Anterior cingulate cortex (tissue), 58 donors: ENCODE measurements around the gene KCNQ4.

Experiments
- DNase-seq, 58 donors: peaks; one replicate each; lab custom pipeline; 2025; lab: John Stamatoyannopoulos, UW

KCNQ4 gene

DNA sequence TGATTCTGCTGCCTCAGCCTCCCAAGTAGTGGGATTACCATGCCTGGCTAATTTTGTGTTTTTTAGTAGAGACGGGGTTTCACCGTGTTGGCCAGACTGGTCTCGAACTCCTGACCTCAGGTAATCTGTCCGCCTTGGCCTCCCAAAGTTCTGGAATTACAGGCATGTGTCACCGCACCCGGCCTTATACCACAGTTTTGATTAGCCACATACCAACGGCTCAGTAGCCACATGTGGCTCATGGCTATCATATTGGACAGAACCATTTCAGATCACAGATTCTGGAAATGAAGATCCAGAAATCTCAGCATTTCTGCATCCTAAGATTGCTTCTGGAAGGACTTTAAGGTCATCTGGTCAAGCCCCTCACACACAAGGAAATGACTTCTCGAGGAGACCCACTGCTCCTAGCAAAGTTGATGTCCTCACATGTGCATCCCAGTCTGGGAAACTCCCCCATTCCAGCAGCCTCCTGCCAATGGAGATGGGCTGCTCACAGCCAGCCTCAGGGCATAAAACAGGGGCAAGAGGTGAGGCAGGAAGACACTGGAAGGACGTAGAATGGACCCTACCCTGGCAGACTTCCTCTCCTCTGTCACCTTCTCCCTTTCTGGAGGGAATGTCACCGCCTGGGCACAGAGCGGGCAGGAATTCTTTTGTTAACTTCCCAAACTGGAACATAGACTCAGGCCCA is 96.0 kb downstream of the KCNQ4 start:
- no peak for DNase-seq

DNA sequence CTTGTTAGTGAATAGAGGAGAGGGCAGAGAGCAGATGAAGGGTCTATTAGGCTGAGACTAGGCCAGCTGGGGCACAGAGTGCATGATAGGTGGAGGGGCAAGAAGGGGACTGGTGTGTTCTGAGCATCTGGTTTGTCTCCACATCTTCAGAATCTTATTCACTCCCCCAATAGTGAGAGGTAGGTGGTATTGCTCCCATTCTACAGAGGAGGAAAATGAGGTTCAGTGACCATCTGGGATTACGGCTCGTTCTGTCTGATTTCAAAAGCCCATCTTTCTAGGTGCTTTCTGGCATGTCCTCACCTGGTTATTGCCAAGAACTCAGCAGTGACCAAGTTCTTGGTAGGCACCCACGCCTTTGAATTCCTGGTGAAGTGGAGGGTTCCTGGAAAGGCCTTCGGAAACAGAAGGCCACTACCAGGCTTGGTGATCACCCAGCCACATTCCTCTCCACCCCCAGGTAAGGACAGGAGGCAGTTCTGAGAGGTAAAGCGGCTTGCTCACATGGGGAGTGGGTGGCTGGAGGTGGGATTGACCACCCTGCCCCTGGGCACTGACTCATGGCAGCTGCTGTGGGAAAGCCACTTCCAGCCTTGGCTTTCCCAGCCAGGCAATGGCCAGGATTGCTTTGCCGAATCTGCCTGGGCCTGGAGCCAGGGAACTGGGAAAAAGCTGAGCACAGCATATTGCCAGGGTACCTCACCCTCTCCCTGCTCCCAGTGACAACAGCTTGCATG is 97.4 kb downstream of the KCNQ4 start:
- no peak for DNase-seq

DNA sequence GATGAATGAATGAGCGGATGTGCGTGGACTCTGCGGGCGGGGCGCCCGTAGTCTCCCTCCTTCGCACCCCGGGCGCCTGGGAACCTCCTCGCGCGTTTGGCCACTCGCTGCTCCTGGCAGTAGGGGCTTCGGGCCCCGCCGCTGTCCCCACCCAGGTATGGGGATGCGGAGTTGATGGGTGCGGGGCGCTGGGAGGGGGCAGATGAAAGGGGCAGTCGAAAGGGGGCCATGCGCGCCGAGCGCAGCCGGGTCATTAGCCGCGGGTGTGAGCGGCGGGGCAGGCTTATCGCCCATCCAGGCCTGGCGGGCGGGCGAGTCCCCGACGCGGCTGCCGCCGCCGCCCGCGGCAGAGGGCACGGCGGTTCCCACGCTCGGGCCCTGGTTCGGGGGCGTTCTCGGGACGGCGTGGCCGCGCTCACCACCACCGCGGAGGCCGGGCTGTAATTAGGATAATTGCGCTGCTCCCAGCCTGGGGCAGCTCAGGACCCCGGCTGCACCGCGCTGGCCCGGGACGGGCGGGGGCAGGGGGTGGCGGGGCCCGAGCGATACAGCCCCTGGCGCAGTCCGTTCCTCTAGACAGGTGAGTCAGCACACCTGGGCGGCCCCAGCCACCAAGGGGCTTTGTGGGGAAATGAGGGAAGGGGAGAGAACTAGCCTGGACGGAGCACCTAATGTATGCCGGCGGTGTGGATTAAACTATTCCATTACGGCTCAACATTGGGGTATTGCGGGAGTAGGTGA is 100.6 kb downstream of the KCNQ4 start:
- DNase-seq: no peak

DNA sequence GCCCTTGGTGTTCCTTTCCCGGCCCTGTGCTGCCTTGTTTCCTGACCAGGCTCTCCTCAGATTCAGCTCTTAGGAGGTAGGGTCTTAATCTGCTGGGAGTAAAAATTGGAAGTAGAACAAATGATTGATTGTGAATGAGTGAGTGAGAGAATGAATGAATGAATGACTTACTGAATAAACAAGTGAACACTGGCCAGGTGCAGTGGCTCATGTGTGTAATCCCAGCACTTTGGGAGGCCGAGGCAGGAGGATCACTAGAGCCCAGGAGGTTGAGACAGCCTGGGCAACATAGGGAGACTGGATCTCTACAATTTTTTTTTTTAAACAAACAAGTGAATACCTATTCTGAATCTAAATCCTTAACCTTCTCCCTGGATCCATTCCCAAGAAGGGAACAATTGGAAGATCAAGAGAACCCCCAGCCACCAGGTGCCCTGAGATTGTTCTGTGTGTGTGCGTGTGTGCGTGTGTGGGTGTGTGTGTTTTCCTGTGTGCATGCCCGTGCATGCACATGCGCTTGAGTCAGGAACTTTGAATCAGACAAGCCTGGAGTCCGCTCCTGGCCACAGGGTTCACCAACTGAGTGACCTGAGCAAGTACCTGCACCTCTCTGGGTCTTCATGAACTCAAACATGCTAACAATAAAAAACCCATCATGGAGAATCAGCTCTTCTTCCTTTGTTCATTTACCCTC is 102.9 kb downstream of the KCNQ4 start:
- no peak for DNase-seq

- DNase-seq: no peak
Measured at GRCh38 chr1:40887012-40887378, 103.4 kb downstream of the KCNQ4 start.

GRCh38 chr1:40887652-40888051 is 104.1 kb downstream of the KCNQ4 start:
- DNase-seq: no peak
